HG02623 (cell line): Measurements from ENCODE around the gene SPG11.
"Not testable (repeated sequence)": the region's sequence is repeated elsewhere in the genome, so short reads cannot be mapped to it uniquely, and the experiment has no call there.

ENCODE experiments used
- ATAC-seq: cut with Tn5 transposase; IDR thresholded peaks from one replicate; pipeline ENCODE4 v1.9.1; 2021; ENCODE audit warnings: moderate library complexity; ENCODE audit not compliant: unreplicated experiment

SPG11 gene

GRCh38 chr15:44663410-44664308 is at the start of gene SPG11:
Gene SPG11 (minus strand): TSS chr15:44663662. CDS start chr15:44663647, 15 bp downstream.
- peak; percentile 80 for ATAC-seq

GRCh38 chr15:44712346-44713005 is 49.0 kb upstream of the SPG11 start:
- ATAC-seq, result no peak

GRCh38 chr15:44711743-44712345 is 48.4 kb upstream of the SPG11 start:
- ATAC-seq, result peak; percentile 2

- ATAC-seq, result peak; percentile 74
Measured at GRCh38 chr15:44711096-44711742, 47.8 kb upstream of the SPG11 start, which contains the start of the genes B2M and PATL2. Gene B2M (plus strand): TSS chr15:44711517. CDS start chr15:44711547, 30 bp downstream. Gene PATL2 (minus strand): TSS chr15:44711323. CDS start chr15:44676490, 34,833 bp downstream.

- ATAC-seq, result peak; percentile 24
Measured at GRCh38 chr15:44710236-44711095, 47.0 kb upstream of the SPG11 start.

GRCh38 chr15:44706946-44707636 is 43.6 kb upstream of the SPG11 start:
- ATAC-seq, result no peak

GRCh38 chr15:44706401-44706800 is 42.9 kb upstream of the SPG11 start:
- no peak for ATAC-seq

- ATAC-seq, result no peak
Measured at GRCh38 chr15:44705986-44706385, 42.5 kb upstream of the SPG11 start.

- ATAC-seq, result not testable (repeated sequence)
Measured at GRCh38 chr15:44700676-44701075, 37.2 kb upstream of the SPG11 start.

GRCh38 chr15:44698641-44699040 is 35.2 kb upstream of the SPG11 start:
- no peak for ATAC-seq

GRCh38 chr15:44697014-44697413 is 33.6 kb upstream of the SPG11 start:
- ATAC-seq, result no peak

GRCh38 chr15:44695294-44695693 is 31.8 kb upstream of the SPG11 start:
- no peak for ATAC-seq

GRCh38 chr15:44694416-44694815 is 31.0 kb upstream of the SPG11 start:
- no peak for ATAC-seq

- no peak for ATAC-seq
Measured at GRCh38 chr15:44692659-44693058, 29.2 kb upstream of the SPG11 start.

- not testable (repeated sequence) for ATAC-seq
Measured at GRCh38 chr15:44690245-44690644, 26.8 kb upstream of the SPG11 start.

- not testable (repeated sequence) for ATAC-seq
Measured at GRCh38 chr15:44689318-44689717, 25.9 kb upstream of the SPG11 start.

GRCh38 chr15:44682809-44683682 is 19.6 kb upstream of the SPG11 start:
- not testable (repeated sequence) for ATAC-seq

- no peak for ATAC-seq
Measured at GRCh38 chr15:44682211-44682610, 18.7 kb upstream of the SPG11 start.
